Measurements from ENCODE around the gene NDUFV2. TPM values are rescaled to one million over a fixed set of nuclear protein-coding genes. Genes with fewer than 3 reads are reported as not detected.
"Not testable (repeated sequence)": the region's sequence is repeated elsewhere in the genome, so short reads cannot be mapped to it uniquely, and the experiment has no call there.

NDUFV2 gene
- total RNA-seq (2014; rRNA removed; shearing (Covaris generic)), result 155 and 199 TPM in 2 replicates

GRCh38 chr18:9102508-9103375, at the start of gene NDUFV2:
Gene NDUFV2, plus strand, starts transcription at chr18:9102699. Its CDS starts 45 bp downstream, at chr18:9102744.
- DNase-seq (ENCODE audit: low read depth), result peak; percentile 91

GRCh38 chr18:9053814-9054213, 48.7 kb upstream of the NDUFV2 start:
- DNase-seq (ENCODE audit: low read depth), result no peak

GRCh38 chr18:9055185-9055584, 47.3 kb upstream of the NDUFV2 start:
- DNase-seq (ENCODE audit: low read depth), result peak; percentile 77

GRCh38 chr18:9055626-9056025, 46.9 kb upstream of the NDUFV2 start:
- no peak for DNase-seq (ENCODE audit: low read depth)

GRCh38 chr18:9057646-9058045, 44.9 kb upstream of the NDUFV2 start:
- DNase-seq (ENCODE audit: low read depth), result no peak

GRCh38 chr18:9058406-9058805, 44.1 kb upstream of the NDUFV2 start:
- no peak for DNase-seq (ENCODE audit: low read depth)

GRCh38 chr18:9062418-9062751, 40.1 kb upstream of the NDUFV2 start:
- no peak for DNase-seq (ENCODE audit: low read depth)

- DNase-seq (ENCODE audit: low read depth), result no peak
Measured at GRCh38 chr18:9065864-9066263, 36.6 kb upstream of the NDUFV2 start.

- DNase-seq (ENCODE audit: low read depth), result no peak
Measured at GRCh38 chr18:9066358-9066757, 36.1 kb upstream of the NDUFV2 start.

- DNase-seq (ENCODE audit: low read depth), result no peak
Measured at GRCh38 chr18:9066817-9067306, 35.6 kb upstream of the NDUFV2 start.

GRCh38 chr18:9067823-9068222, 34.7 kb upstream of the NDUFV2 start:
- no peak for DNase-seq (ENCODE audit: low read depth)

GRCh38 chr18:9068346-9068745, 34.2 kb upstream of the NDUFV2 start:
- no peak for DNase-seq (ENCODE audit: low read depth)

- DNase-seq (ENCODE audit: low read depth), result peak; percentile 25
Measured at GRCh38 chr18:9069601-9070000, 32.9 kb upstream of the NDUFV2 start.

- no peak for DNase-seq (ENCODE audit: low read depth)
Measured at GRCh38 chr18:9070212-9070611, 32.3 kb upstream of the NDUFV2 start.

GRCh38 chr18:9079818-9080528, 22.5 kb upstream of the NDUFV2 start:
- no peak for DNase-seq (ENCODE audit: low read depth)

GRCh38 chr18:9081940-9082339, 20.6 kb upstream of the NDUFV2 start:
- DNase-seq (ENCODE audit: low read depth), result no peak

- DNase-seq (ENCODE audit: low read depth), result no peak
Measured at GRCh38 chr18:9082711-9083510, 19.6 kb upstream of the NDUFV2 start.

- no peak for DNase-seq (ENCODE audit: low read depth)
Measured at GRCh38 chr18:9086015-9086414, 16.5 kb upstream of the NDUFV2 start.

GRCh38 chr18:9086624-9087023, 15.9 kb upstream of the NDUFV2 start:
- no peak for DNase-seq (ENCODE audit: low read depth)

GRCh38 chr18:9087144-9087543, 15.4 kb upstream of the NDUFV2 start:
- DNase-seq (ENCODE audit: low read depth), result no peak

GRCh38 chr18:9088252-9088651, 14.2 kb upstream of the NDUFV2 start:
- no peak for DNase-seq (ENCODE audit: low read depth)

- not testable (repeated sequence) for DNase-seq (ENCODE audit: low read depth)
Measured at GRCh38 chr18:9088727-9089126, 13.8 kb upstream of the NDUFV2 start.
